Measurements from ENCODE around the gene SLITRK3. TPM values are rescaled to one million over a fixed set of nuclear protein-coding genes. Genes with fewer than 3 reads are reported as not detected.

SLITRK3 gene
- total and polyA plus RNA-seq, 2 of the 13 experiments (the other 11 are each of a cell fraction or from before 2014, with no cell fraction given) = not detected

DNA sequence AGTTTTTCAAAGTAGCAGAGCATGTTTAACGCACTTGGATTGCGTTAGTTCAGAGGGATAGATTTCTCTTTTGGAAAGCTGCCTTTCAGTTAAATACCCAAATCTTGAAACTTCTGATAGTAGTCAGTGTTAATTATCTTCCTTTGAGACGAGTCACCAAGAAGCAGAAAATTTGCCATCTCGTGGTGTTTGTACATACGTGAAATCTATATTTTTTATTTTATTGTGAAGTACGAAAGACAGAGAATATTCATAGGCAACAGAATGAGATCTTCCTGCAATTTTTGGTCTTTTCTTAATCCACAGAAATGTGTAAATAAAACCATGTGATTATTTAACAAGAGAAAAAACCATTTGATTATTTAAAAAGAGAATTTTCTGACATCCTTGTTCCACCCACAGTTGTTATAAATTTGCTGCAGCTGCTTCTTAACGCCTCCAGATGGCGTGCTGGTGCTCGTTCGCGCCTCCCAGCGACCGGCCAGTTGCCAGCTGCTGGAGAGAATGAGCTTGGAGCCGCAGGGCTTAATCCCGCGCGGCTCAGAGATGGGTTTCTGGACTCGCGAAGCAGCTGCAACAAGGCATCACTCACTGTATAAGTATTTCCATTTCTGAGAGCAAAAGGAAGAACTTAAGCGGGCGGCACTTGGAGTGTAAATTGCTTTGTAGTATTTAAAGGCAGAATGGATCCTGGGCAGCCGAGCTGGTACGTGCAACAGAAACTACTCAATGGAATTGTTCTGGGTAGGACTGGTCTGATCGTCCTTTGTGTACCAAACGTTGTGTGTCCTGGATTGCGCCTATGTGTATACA is 10.5 kb upstream of the SLITRK3 start (continued):
- TF ChIP-seq CBX5 (CRISPR knock-in tag; IDR thresholded peaks at IDR 0.05; ENCODE audit: borderline replicate concordance) = no peak
- TF ChIP-seq ZNF615 (CRISPR knock-in tag; IDR thresholded peaks at IDR 0.05; ENCODE audit: borderline replicate concordance) = no peak
- no peak for TF ChIP-seq ZNF282 (IDR thresholded peaks at IDR 0.05; ENCODE audit: partially characterized antibody)
- TF ChIP-seq ZNF614 (CRISPR knock-in tag; IDR thresholded peaks at IDR 0.05; ENCODE audit: borderline replicate concordance) = peak; percentile 58; the same call in 1 of the 2 replicates
- peak; percentile 38; the same call in 1 of the 2 replicates for TF ChIP-seq SALL1 (CRISPR knock-in tag; IDR thresholded peaks at IDR 0.05)
- TF ChIP-seq, protein P1, sequence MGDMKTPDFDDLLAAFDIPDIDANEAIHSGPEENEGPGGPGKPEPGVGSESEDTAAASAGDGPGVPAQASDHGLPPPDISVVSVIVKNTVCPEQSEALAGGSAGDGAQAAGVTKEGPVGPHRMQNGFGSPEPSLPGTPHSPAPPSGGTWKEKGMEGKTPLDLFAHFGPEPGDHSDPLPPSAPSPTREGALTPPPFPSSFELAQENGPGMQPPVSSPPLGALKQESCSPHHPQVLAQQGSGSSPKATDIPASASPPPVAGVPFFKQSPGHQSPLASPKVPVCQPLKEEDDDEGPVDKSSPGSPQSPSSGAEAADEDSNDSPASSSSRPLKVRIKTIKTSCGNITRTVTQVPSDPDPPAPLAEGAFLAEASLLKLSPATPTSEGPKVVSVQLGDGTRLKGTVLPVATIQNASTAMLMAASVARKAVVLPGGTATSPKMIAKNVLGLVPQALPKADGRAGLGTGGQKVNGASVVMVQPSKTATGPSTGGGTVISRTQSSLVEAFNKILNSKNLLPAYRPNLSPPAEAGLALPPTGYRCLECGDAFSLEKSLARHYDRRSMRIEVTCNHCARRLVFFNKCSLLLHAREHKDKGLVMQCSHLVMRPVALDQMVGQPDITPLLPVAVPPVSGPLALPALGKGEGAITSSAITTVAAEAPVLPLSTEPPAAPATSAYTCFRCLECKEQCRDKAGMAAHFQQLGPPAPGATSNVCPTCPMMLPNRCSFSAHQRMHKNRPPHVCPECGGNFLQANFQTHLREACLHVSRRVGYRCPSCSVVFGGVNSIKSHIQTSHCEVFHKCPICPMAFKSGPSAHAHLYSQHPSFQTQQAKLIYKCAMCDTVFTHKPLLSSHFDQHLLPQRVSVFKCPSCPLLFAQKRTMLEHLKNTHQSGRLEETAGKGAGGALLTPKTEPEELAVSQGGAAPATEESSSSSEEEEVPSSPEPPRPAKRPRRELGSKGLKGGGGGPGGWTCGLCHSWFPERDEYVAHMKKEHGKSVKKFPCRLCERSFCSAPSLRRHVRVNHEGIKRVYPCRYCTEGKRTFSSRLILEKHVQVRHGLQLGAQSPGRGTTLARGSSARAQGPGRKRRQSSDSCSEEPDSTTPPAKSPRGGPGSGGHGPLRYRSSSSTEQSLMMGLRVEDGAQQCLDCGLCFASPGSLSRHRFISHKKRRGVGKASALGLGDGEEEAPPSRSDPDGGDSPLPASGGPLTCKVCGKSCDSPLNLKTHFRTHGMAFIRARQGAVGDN (CRISPR knock-in tag; IDR thresholded peaks at IDR 0.05) = peak; percentile 27; the same call in 1 of the 2 replicates
- peak; percentile 84 for TF ChIP-seq KDM2A (CRISPR knock-in tag; IDR thresholded peaks at IDR 0.05; ENCODE audit: borderline replicate concordance, low read depth)
- no peak for TF ChIP-seq EP300 (IDR thresholded peaks at IDR 0.05; ENCODE audit: low read depth in 2 of 2, low read length in 2 of 2)
- no peak for TF ChIP-seq EP300 (CRISPR knock-in tag; IDR thresholded peaks at IDR 0.05; ENCODE audit: borderline replicate concordance)
- TF ChIP-seq GATAD2A (CRISPR knock-in tag; IDR thresholded peaks at IDR 0.05) = 0 out of 2 replicates have a peak, but pooled peaks have one; percentile 22
- no peak for TF ChIP-seq ZNF274 (CRISPR knock-in tag; IDR thresholded peaks at IDR 0.05)
- TF ChIP-seq, protein P2, sequence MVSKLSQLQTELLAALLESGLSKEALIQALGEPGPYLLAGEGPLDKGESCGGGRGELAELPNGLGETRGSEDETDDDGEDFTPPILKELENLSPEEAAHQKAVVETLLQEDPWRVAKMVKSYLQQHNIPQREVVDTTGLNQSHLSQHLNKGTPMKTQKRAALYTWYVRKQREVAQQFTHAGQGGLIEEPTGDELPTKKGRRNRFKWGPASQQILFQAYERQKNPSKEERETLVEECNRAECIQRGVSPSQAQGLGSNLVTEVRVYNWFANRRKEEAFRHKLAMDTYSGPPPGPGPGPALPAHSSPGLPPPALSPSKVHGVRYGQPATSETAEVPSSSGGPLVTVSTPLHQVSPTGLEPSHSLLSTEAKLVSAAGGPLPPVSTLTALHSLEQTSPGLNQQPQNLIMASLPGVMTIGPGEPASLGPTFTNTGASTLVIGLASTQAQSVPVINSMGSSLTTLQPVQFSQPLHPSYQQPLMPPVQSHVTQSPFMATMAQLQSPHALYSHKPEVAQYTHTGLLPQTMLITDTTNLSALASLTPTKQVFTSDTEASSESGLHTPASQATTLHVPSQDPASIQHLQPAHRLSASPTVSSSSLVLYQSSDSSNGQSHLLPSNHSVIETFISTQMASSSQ (IDR thresholded peaks at IDR 0.05; ENCODE audit: low read depth) = no peak
- TF ChIP-seq, protein P2 (CRISPR knock-in tag; IDR thresholded peaks at IDR 0.05; ENCODE audit: borderline replicate concordance) = no peak
- no peak for TF ChIP-seq JARID2 (CRISPR knock-in tag; IDR thresholded peaks at IDR 0.05; ENCODE audit: insufficient replicate concordance)

Data from HepG2 (cell line).